Measurements from ENCODE around the gene UPF1. TPM values are rescaled to one million over a fixed set of nuclear protein-coding genes. Genes with fewer than 3 reads are reported as not detected.
A peak's percentile ranks its signal among the peaks of the same experiment; 100 is the strongest.
"Not testable (repeated sequence)": the region's sequence is repeated elsewhere in the genome, so short reads cannot be mapped to it uniquely, and the experiment has no call there.

Gene UPF1
- total RNA-seq, 1 experiment from 2014 or later, result 111 TPM

- in situ Hi-C loops (cut with HindIII; ENCODE audit: low sequenced_read_pairs), result no loop called here
- DNase-seq (ENCODE audit: low spot score), result no peak
Observed at GRCh38 chr19:18893587-18894253, 62.0 kb downstream of the UPF1 start.

DNA sequence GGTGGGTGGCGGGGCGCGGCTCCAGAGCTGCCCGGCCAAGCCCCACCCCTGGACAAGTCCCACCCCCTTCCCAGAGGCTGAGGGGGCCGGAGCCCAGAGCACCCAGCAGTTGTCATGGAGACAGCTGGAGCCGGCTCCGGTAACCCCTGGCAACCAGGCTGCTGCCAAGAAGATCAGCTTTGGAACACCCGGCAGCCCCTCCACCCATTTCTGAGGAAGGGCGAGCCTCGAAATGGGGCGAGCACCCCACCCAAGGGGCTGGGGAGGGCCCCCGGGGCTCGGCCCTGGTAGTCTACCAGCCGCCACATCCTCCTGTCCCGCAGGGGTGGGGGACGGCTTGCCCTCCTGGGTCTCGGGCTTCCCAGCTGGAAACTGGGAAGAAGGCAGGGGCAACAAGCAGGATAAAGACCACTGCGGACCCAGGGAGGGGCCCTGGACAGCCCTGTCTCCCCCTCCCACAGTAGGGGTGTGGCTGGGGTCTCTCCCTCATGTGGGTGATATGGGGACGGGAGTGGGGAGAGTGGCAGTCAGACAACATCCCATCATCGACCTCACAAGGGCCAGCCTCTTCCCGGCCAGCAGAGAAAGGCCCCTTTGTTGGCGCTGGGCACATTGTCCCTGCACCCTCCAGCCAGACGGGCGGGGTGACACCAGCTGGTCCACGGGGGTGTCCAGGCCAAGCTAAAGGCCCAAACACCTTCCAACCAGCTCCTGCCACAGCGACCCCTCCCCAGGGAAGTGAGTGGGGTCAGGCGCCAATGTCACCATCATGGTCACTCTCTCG is 62.7 kb downstream of the UPF1 start:
- in situ Hi-C loops (cut with HindIII; ENCODE audit: low sequenced_read_pairs), result no loop called here
- DNase-seq (ENCODE audit: low spot score), result peak; percentile 51

DNA sequence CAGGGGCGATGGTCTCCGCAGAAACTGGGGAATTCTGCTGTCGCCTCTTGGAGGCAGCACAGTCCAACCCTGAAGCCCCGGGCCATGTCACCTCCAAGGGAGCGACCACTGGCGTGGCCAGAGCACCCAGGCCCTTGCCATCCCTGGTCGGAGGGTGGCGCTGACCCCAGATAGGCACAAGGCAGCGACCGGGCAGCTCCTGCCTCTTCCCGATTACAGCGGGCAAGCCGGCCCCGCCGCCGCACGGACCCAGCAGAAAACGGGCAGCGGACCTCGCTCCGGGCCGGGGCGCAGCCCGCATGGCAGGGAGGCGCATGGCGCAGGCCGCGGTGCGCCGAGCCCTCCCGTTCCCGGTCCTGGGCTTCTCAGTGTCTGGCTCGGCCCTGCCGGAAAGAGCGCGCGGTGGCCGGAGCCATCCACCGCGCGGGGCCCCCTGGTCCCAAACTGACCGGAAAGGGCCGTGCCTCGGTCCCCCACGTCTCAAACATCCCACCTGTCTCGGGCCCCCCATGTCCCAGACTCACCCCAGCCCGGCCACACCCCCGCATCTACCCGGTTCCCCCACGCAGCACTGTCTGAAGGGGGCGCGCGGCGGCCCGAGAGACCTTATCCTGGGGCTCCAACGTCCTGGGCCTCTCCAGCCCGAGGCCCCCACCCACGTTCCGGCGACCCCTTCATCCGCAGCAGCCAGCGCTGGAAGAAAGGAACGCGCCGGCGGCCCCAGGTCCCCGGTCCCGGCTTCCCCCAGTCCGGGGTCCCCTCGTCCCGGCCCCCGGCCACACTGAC is 63.5 kb downstream of the UPF1 start:
- DNase-seq (ENCODE audit: low spot score), result peak; percentile 72
- in situ Hi-C loops (cut with HindIII; ENCODE audit: low sequenced_read_pairs), result no loop called here

DNA sequence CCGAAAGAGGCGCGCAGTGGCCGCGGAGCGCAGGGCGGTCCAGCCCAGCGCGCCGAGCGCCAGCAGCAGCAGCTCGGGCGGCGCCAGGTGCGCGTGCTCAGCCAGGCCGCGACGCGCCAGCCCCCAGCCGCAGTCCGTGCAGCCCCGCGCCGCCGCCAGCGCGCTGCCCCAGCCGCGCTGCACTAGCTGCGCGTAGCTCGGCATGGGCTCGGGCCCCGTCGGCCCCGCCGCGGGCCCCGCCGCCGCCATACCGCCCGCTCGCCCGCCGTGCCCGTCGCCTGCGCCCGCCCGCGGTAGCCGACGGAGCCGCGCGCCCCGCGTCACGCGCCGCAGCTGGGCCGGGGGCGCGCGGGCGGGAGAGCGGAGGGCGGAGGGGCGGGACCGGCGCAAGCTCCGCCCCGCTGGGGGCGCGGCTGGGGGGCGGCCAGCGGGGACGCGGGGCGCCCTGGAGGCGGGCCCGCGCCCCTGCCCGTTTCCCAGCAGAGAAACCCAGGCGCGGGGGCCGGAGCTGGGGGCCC is 64.1 kb downstream of the UPF1 start, which contains the start of gene CERS1:
Gene CERS1, minus strand, starts transcription at position 335 of the 518 bp plus-strand sequence. Its CDS starts 86 bp downstream, at position 249.
- in situ Hi-C loops (cut with HindIII; ENCODE audit: low sequenced_read_pairs), result no loop called here
- peak; percentile 51 for DNase-seq (ENCODE audit: low spot score)

- in situ Hi-C loops (cut with HindIII; ENCODE audit: low sequenced_read_pairs), result no loop called here
- peak; percentile 37 for DNase-seq (ENCODE audit: low spot score)
Observed at GRCh38 chr19:18896421-18896841, 64.7 kb downstream of the UPF1 start.

GRCh38 chr19:18897094-18898029 is 65.6 kb downstream of the UPF1 start:
- DNase-seq (ENCODE audit: low spot score), result no peak
- in situ Hi-C loops (cut with HindIII; ENCODE audit: low sequenced_read_pairs), result no loop called here

DNA sequence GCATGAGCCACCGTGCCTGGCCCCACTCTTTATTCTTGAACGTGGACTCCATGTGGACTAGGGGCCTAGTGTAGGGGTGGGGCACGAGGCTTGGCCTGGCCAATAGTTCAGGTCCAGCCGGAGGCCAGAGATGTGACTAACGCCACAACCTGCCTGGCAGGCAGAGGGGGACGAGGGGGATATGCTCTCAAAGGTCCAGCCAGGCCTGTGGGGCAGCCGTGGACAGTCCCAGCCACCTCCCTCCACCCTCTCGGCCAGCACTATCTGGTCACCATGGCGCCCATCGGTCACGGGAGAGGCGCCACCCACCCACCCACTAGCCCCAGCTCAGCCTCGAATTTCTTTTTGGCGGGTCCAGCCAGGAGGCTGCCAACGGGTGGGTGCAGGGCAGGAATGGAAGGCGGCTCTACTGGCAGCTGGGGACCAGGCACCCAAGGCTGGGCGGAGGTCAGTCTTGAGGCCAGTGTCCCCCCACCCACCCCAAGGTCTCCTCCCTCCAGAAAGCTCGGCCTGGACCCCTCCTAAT is 66.4 kb downstream of the UPF1 start:
- DNase-seq (ENCODE audit: low spot score), result no peak
- in situ Hi-C loops (cut with HindIII; ENCODE audit: low sequenced_read_pairs), result no loop called here

- in situ Hi-C loops (cut with HindIII; ENCODE audit: low sequenced_read_pairs), result no loop called here
- DNase-seq (ENCODE audit: low spot score), result no peak
Observed at GRCh38 chr19:18898607-18899408, 67.0 kb downstream of the UPF1 start.

GRCh38 chr19:18899624-18900560 is 68.1 kb downstream of the UPF1 start:
- in situ Hi-C loops (cut with HindIII; ENCODE audit: low sequenced_read_pairs), result no loop called here
- DNase-seq (ENCODE audit: low spot score), result no peak

DNA sequence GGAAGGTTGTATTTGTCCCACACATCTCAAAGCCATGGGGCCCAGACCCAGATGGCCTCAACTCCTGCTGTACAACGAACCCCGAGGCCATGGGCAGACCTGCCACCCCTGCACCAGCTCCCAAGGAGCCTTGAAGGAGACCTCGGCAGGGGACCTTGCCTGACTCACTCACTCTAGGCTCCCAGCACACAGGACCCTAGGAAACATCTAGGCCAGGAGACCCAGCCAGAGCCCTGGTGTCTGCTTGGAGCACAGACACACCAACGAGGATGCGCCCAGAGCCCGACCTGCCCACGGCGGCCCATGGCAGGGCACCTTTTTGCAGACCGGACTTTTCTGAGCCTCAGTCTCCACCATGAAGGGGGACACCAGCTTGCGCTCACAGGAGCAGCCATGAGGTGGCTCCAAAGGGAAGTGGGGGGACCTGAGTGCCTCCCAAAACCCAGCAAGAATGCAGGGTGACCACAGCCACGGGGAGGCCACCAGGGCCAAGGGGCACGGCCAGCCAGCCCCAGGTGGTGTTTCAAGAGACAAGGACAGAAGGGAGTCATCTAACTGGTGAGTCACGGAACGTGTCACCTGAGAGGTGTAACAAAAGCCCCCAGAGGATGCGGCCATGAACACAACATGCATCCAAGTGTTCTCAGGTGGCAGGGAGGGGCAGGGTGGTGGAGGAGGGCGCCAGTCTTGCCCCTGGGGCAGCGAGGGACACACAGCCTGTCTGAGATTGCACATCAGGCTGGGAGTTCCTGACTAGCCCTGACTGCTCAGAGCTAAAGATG is 69.1 kb downstream of the UPF1 start:
- no peak for DNase-seq (ENCODE audit: low spot score)
- in situ Hi-C loops (cut with HindIII; ENCODE audit: low sequenced_read_pairs), result no loop called here

- in situ Hi-C loops (cut with HindIII; ENCODE audit: low sequenced_read_pairs), result no loop called here
- no peak for DNase-seq (ENCODE audit: low spot score)
Observed at GRCh38 chr19:18901491-18901890, 69.7 kb downstream of the UPF1 start.

GRCh38 chr19:18902519-18902918 is 70.8 kb downstream of the UPF1 start:
- in situ Hi-C loops (cut with HindIII; ENCODE audit: low sequenced_read_pairs); DNase-seq (ENCODE audit: low spot score): not testable (repeated sequence)

DNA sequence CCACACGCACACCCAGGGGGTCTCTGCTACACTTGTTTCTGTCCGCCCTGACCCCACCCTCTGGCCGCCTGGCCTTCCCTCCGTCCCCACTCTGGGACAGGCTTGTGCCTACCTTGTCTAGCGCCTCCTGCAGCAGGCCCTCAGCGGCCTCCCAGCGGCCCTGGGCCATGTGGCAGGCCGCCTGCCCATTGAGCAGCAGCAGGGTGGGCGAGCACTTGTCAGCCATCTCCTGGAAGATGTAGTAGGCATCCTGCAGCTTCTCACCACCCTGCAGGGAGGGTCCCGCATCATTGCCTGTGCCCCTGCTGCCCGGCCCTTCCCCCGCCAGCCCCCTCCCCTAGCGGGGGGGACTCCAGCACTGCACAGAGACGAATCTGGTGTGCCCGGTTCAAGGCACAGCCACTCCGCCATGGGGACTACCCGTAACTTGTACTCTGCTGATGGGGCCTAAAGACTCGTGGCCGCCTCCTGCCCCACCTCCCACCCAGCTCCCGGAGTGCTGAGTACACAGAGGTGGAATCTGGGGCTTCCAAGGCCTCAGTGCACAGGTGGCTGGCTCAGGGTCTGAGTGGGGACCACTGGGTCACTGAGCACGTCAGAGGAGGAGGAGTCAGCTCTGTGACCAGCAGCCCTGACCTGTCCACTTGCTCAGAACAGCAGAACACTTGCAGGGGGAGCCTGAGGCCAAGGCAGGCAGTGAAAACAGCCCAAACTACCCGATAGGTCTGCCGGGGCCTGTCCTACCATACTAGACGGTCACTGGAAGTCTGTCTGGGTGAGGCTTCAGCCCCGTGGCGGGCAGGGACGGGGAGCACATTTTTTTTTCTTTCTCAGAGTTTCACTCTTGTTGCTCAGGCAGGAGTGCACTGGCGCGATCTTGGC is 71.6 kb downstream of the UPF1 start:
- DNase-seq (ENCODE audit: low spot score), result no peak
- in situ Hi-C loops (cut with HindIII; ENCODE audit: low sequenced_read_pairs), result no loop called here

DNA sequence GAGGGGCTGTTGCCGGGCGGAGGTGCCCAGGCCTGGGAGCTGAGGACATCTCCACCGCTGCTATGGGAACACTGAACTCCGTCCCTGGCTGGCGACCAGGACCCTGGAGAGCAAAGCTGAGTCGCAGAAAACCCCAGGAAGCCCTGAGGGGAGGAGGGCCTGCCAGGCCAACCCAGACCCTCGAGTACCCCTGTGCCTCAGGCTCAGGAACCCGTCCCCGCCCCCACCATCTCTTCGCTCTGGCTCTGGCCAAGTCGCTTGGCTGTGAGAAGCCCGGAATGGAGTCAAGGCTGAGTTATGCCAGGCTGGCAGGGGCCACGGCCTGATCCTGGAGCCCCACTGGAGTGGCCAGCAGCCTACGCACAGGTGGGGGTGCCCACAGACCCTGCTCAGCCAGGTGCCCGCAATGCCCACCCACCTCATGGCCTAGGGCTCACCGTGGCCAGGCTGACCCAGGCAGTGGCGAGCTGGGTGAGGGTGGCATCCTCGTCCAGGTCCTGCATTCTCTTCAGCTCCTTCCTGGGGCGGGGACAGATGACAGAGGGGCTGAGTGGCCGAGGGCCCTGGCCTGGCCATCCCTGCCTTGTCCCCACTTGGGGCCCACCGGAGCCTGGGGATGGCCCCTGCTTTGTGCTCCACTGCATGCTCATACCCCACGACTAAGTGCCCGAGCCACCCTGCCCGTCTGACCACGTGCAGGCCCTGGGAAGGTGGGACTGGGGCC is 72.7 kb downstream of the UPF1 start:
- in situ Hi-C loops (cut with HindIII; ENCODE audit: low sequenced_read_pairs), result no loop called here
- peak; percentile 38 for DNase-seq (ENCODE audit: low spot score)

All from G401 (cell line).